IPS DF 6.9 (cell line): ENCODE measurements around the gene AGXT2.
"Not testable (repeated sequence)": the region's sequence is repeated elsewhere in the genome, so short reads cannot be mapped to it uniquely, and the experiment has no call there.

ENCODE experiments used
- DNase-seq: peaks from one replicate; pipeline ENCODE4 v3.0.0-alpha.2; 2013; ENCODE audit warnings: low read depth, low spot score
- H3K27ac ChIP-seq: one replicate; pipeline ENCODE4 v1.5.1; 2013; ENCODE audit warnings: low read length, control low read depth
- H3K27me3 ChIP-seq: 2 replicates; pipeline ENCODE4 v1.6.1; 2013; ENCODE audit warnings: mild to moderate bottlenecking, low read length; ENCODE audit not compliant: control insufficient read depth, insufficient read depth
- H3K36me3 ChIP-seq: 2 replicates; pipeline ENCODE4 v1.6.1; 2013; ENCODE audit warnings: low read length; ENCODE audit not compliant: control insufficient read depth, insufficient read depth
- H3K4me1 ChIP-seq: 2 replicates; pipeline ENCODE4 v1.6.1; 2013; ENCODE audit warnings: low read length; ENCODE audit not compliant: control insufficient read depth, insufficient read depth
- H3K4me3 ChIP-seq: 2 replicates; pipeline ENCODE4 v1.5.1; 2013; ENCODE audit warnings: mild to moderate bottlenecking, low read length
- H3K9me3 ChIP-seq: 2 replicates; pipeline ENCODE4 v1.6.1; 2013; ENCODE audit warnings: low read length, inconsistent platforms; ENCODE audit not compliant: control insufficient read depth, insufficient read depth
- WGBS: extraction: QIAGEN DNeasy Blood & Tissue Kit; methylation state at CpG from one replicate; pipeline ENCODE4 v1.1.7; 2013; ENCODE audit warnings: mixed read lengths, missing lambda C conversion rate; ENCODE audit not compliant: insufficient read length, insufficient coverage; 5-methylcytosine and 5-hydroxymethylcytosine counted together

AGXT2 gene

DNA sequence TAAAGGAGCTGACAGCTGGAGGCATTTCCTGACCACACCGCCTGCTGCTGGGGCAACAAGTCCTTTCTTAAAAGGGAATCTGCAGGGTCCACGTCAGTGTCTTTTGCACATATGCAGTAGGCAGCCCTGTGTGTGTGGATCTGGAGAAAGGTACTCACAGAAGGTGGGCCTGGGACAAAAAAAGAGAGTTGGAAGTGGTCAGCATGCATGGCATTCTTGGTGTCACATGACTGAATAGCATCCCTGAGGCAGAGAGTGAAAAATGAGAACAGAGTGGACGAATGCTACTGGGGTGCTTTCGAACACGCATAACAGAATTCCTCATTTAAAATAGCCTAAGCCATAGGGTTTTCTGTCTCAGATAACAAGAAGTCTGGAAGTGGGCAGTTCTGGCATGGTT, 71.4 kb downstream of the AGXT2 start:
- no peaks in the 10 kb centered on the region for H3K36me3 ChIP-seq
- no peaks in the 10 kb centered on the region for H3K27me3 ChIP-seq
- H3K4me1 ChIP-seq, result no peaks in the 10 kb centered on the region
- no peak for DNase-seq
- H3K27ac ChIP-seq, result no peak overlapping the region
- no peak overlapping the region for H3K4me3 ChIP-seq
- no peaks in the 10 kb centered on the region for H3K9me3 ChIP-seq
- no CpG with 5 or more reads among the region's 5 CpGs for WGBS

DNA sequence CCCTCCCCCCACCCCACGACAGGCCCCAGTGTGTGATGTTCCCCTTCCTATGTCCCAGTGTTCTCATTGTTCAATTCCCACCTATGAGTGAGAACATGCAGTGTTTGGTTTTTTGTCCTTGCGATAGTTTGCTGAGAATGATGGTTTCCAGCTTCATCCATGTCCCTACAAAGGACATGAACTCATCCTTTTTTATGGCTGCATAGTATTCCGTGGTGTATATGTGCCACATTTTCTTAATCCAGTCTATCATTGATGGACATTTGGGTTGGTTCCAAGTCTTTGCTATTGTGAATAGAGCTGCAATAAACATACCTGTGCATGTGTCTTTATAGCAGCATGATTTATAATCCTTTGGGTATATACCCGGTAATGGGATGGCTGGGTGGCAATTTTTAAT, 76.1 kb downstream of the AGXT2 start:
- not testable (repeated sequence) for H3K27ac ChIP-seq, H3K27me3 ChIP-seq, H3K36me3 ChIP-seq, DNase-seq, H3K4me3 ChIP-seq, H3K9me3 ChIP-seq, H3K4me1 ChIP-seq
- WGBS, result no CpG with 5 or more reads among the region's 4 CpGs

DNA sequence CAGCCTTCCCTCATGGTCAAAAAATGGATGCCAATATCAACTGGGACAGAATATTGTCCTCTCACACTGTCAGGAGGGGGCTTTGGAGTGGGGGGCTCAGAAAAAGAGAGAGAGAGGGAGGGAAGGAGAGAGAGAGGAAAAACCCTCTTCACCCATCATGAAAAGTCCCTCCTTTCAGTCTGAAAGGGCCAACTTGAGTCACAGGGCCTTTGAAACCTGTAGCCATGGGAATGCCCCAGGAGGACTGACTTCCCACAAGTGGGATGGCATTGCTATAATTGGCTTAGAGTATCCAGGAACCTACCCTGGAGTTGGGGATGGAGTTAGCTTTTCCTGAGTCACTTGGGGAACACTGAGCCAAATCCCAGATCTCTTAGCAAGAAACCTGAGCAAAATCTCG, 77.2 kb downstream of the AGXT2 start:
- Histone ChIP-seq H3K9me3 (no peaks in the 10 kb centered on the region), H3K27ac (no peak overlapping the region), H3K27me3 (no peaks in the 10 kb centered on the region), H3K4me1 (no peaks in the 10 kb centered on the region), H3K36me3 (no peaks in the 10 kb centered on the region), H3K4me3 (no peak overlapping the region)
- DNase-seq, result no peak
- no CpG with 5 or more reads among the region's 1 CpG for WGBS

DNA sequence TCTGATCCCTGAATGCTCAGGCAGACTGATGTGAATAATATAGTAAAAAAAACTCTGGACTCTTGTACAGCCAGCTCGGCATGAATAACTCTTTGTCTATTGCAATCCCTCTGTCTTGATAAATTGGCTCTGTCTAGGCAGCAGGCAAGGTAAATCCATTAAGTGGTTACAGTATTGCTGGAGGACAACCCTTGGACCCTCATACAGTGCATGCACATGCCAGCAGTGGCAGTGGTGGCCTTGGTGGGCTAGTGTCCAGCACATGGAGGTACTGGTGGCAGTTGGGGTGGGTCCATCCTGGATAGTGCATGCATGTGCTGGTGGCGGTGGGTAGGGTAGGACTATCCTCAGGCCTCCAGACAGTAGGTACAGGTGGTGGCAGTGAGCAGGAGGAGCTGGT, 79.5 kb downstream of the AGXT2 start:
- no peak overlapping the region for H3K4me3 ChIP-seq
- WGBS, result no CpG with 5 or more reads among the region's 2 CpGs
- H3K27ac ChIP-seq, result no peak overlapping the region
- no peak for DNase-seq
- H3K36me3 ChIP-seq, result no peaks in the 10 kb centered on the region
- no peaks in the 10 kb centered on the region for H3K27me3 ChIP-seq
- no peaks in the 10 kb centered on the region for H3K4me1 ChIP-seq
- no peaks in the 10 kb centered on the region for H3K9me3 ChIP-seq

DNA sequence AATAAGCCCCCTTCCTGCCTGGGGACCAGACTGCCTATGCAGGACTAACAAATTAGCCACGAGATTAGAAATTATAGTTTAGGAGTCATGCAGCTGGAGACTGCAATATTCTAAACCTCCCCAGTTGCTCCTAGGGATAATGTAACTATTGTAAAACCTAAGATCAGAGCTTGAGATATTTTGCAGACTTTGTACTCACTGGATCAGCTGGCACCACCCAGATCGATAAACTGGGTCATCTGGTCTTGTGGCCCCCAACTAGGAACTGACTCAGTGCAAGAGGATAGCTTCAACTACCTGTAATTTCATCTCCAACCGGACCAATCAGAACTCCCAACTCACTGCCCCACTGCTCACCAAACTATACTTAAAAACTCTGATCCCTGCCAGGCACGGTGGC, 80.2 kb downstream of the AGXT2 start:
- Histone ChIP-seq H3K36me3 (no peaks in the 10 kb centered on the region), H3K4me1 (no peaks in the 10 kb centered on the region), H3K9me3 (no peaks in the 10 kb centered on the region), H3K27ac (no peak overlapping the region), H3K4me3 (no peak overlapping the region), H3K27me3 (no peaks in the 10 kb centered on the region)
- DNase-seq, result no peak
- WGBS, result no CpG with 5 or more reads among the region's 4 CpGs

DNA sequence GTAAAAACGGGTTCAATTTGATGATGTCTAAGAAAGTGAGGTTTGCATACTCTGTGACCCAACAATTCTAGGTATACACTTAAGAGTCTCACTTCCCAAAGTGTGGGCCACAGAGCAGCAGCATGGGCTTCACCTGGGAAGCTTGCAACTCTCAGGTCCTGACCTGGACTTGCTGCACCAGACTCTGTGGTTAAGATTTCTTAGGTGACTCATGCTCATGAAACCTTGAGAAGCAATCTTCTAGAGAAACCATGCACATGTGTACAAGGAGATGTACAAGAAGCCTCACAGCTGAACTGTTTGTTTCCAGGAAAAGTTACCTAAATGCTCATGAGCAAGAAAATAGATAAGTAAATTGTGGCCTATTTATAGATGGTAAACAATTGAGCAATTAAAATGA, 88.4 kb downstream of the AGXT2 start:
- Histone ChIP-seq H3K4me3 (no peak overlapping the region), H3K27ac (no peak overlapping the region), H3K36me3 (no peaks in the 10 kb centered on the region; the same call in 1 of the 2 replicates), H3K27me3 (no peaks in the 10 kb centered on the region), H3K9me3 (no peaks in the 10 kb centered on the region), H3K4me1 (no peaks in the 10 kb centered on the region)
- WGBS, result no CpG with 5 or more reads among the region's 1 CpG
- DNase-seq, result no peak

DNA sequence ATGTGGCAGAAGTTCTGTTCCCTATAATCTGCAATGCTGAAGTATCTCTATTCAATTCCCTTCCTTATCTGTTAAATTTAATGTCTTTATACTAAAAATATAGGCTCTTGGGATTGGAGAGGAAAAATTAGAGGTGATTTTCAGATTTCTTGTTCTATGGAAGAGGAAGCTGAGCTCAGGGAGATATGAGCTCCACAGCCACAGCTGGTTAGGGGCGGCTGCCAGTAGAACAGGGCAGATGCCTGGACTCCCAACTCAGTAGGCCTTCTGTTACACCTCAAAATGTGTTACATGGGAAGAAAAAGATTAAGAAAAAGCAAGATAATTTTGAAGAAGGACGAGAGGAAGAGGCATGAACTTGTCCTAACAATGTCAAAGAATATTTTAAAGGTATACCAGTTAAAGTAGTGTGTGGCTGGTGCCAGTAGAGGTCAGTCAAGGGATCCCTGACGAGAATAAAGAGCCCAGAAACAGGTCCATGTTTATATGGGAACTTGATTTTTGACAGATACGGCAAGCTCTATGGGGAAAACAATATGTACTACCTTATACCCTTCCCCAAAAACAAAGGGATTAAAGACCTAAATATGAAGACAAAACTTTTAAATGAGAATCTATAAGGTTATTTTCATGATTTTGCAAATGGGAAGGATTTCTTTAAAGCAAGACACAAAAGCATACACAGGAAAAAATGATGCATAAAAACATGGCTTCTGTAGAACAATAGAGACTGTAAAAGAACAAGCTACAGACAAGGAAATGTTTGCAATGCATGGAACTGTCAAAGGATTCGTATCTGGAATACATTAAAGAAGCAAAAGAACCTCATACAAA, 89.7 kb downstream of the AGXT2 start:
- H3K4me1 ChIP-seq, result no peaks in the 10 kb centered on the region
- no peaks in the 10 kb centered on the region for H3K9me3 ChIP-seq
- H3K27me3 ChIP-seq, result no peaks in the 10 kb centered on the region
- no peak for DNase-seq
- H3K27ac ChIP-seq, result no peak overlapping the region
- WGBS, result no CpG with 5 or more reads among the region's 5 CpGs
- no peaks in the 10 kb centered on the region; the same call in 1 of the 2 replicates for H3K36me3 ChIP-seq
- H3K4me3 ChIP-seq, result no peak overlapping the region

DNA sequence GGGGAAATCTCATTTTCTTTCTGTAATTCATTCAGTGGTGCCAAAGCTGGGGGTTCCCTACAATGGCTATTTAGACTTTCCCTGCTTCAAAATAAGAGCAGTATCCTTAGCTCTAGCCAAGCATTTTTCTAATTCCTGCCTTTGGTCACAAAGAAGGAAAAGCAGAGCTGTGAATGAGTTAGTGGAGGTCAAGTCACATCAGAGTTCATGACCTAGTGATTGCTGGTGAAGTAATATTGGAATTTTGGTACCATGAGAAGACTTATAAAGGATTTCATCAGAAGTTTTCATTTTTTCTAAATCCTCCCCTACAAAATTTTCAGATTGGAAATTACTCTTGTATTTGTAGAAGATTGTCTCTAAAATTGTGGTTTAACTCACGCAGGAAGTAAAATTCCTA, 90.4 kb downstream of the AGXT2 start:
- Histone ChIP-seq H3K27ac (no peak overlapping the region), H3K9me3 (no peaks in the 10 kb centered on the region), H3K4me1 (no peaks in the 10 kb centered on the region), H3K27me3 (no peaks in the 10 kb centered on the region), H3K4me3 (no peak overlapping the region), H3K36me3 (no peaks in the 10 kb centered on the region; the same call in 1 of the 2 replicates)
- WGBS, result no CpG with 5 or more reads among the region's 1 CpG
- DNase-seq, result no peak
